ENCODE measurements around the gene FAM174C. TPM values are rescaled to one million over a fixed set of nuclear protein-coding genes. Genes with fewer than 3 reads are reported as not detected.

Gene FAM174C
- total and polyA plus RNA-seq, 2 of the 8 experiments (the other 6 are each of a cell fraction or from before 2014, with no cell fraction given): 44.5 to 125 TPM

DNA sequence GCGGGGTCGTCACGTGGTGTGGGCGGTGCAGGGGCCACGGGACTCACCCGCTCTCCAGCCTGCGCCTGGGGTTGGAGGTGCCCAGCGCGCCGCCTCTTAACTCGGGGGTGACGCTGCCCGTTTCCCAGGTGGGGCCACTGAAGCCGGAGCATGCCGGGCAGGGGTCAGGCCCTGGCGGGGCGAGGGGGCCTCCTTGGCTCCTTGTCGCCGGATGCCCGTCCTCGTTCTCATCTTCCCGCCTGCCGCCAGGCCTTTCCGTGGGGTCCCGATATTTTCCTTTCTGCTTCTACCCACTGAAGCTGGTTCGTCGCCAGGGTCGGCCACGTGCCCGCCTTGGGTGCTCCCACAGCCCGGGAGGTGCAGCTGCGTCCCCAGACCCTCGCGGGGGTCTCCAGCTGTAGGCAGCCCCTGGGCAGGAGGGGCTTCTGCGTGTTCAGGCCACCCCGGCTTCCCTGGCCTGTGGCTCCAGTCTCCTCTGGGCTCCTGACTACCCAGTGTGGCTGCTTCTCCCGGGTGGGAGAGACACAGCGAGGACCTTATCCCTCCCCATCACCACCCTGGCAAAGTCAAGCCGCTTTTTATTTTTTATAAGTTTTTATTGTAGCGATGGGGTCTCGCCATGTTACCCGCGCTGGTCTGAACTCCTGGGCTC is 772 bp downstream of the FAM174C start:
- Histone ChIP-seq H3K36me3 (ENCODE audit: control insufficient read depth in 2 of 4, insufficient read depth in 4 of 4, low read length in 3 of 4) (peaks cover 26 to 43% (median 36%) of the 10 kb centered on the region in 4 experiments), H2BK5ac (ENCODE audit: low read depth, low read length) (peak overlapping the region; percentile 87; the same call in 1 of the 2 replicates), H3K9me3 (ENCODE audit: insufficient read depth in 2 of 2, low read depth in 1 of 2, low read length in 1 of 2) (no peaks in the 10 kb centered on the region), H2AFZ (ENCODE audit: low read length) (no peak overlapping the region), H4K91ac (replicated peaks; ENCODE audit: insufficient read length, low read length) (peak overlapping the region; percentile 95), H3K79me2 (ENCODE audit: control insufficient read depth in 1 of 2, insufficient read depth in 2 of 2, low read length in 2 of 2) (peaks cover 0 to 23% of the 10 kb centered on the region in 2 experiments; a peak in 1 of 4 replicates), H3K27me3 (replicated peaks in 1 of 4; ENCODE audit: control insufficient read depth in 3 of 4, extremely low read depth in 1 of 4, insufficient read depth in 3 of 4, low read length in 3 of 4) (no peaks in the 10 kb centered on the region), H3K14ac (ENCODE audit: insufficient read length) (no peak overlapping the region), H3K23ac (ENCODE audit: insufficient read length) (no peak overlapping the region), H4K5ac (ENCODE audit: insufficient read length, low read depth, low read length) (peak overlapping the region; percentile 15), H3K4me1 (replicated peaks in 1 of 4; ENCODE audit: control insufficient read depth in 3 of 4, insufficient read depth in 4 of 4, low read length in 3 of 4) (peaks cover 0 to 18% (median 15%) of the 10 kb centered on the region in 4 experiments; a peak in 5 of 7 replicates), H3K9ac (replicated peaks in 1 of 4; ENCODE audit: extremely low read depth in 1 of 4, low read depth in 3 of 4, low read length in 3 of 4) (peak overlapping the region; percentile 66 to 74 (median 71)), H4K8ac (ENCODE audit: extremely low read depth, insufficient read depth, low read length) (peak overlapping the region; percentile 70; the same call in 1 of the 2 replicates), H3K56ac (replicated peaks; ENCODE audit: insufficient read length, low read depth, low read length) (peak overlapping the region; percentile 43), H3K23me2 (ENCODE audit: low read depth, low read length) (peaks cover 10% of the 10 kb centered on the region; the same call in 1 of the 2 replicates), H2BK20ac (ENCODE audit: low read length) (no peak overlapping the region), H3K4me2 (ENCODE audit: insufficient read depth in 1 of 2, low read depth in 2 of 2, low read length in 2 of 2) (peak overlapping the region; percentile 80 to 90), H3K4ac (replicated peaks; ENCODE audit: insufficient read length, low read depth, low read length) (peak overlapping the region; percentile 95), H2BK120ac (replicated peaks; ENCODE audit: low read depth, low read length) (peak overlapping the region; percentile 41), H3K18ac (ENCODE audit: extremely low read depth, low read length) (peak overlapping the region; percentile 83), H3K4me3 (ENCODE audit: extremely low read depth in 1 of 4, insufficient read depth in 2 of 4, low read depth in 3 of 4, low read length in 4 of 4) (peak overlapping the region; percentile 77 to 82 (median 78)), H3K79me1 (ENCODE audit: low read depth, low read length) (peaks cover 19% of the 10 kb centered on the region), H2BK15ac (ENCODE audit: low read length) (no peak overlapping the region), H3K27ac (ENCODE audit: low read depth, low read length) (peak overlapping the region; percentile 85), H2AK5ac (ENCODE audit: low read depth, low read length) (no peak overlapping the region; the same call in 1 of the 2 replicates), H4K20me1 (replicated peaks in 1 of 2; ENCODE audit: control insufficient read depth in 1 of 2, insufficient read depth in 2 of 2, low read length in 2 of 2) (peaks cover 5 to 21% of the 10 kb centered on the region in 2 experiments), H2BK12ac (ENCODE audit: low read depth, low read length) (peak overlapping the region; percentile 39; the same call in 1 of the 2 replicates)
- FAIRE-seq (no peak), DNase-seq (ENCODE audit: low read depth in 1 of 2, low spot score in 2 of 2) (no peak)
- POLR2A ChIA-PET (ENCODE audit: partially characterized antibody): interaction anchor here (0.6 to 11.4 kb wide), 6 partner anchors 8 to 130 kb away, joined by 3 to 331 read pairs (median 4); partner anchors contain the start of gene CIRBP
- 18% methylated on average over 40 of the region's 43 CpGs; no CpG with 5 or more reads in 1 of the 2 experiments for WGBS, 2 experiments (ENCODE audit: extremely low coverage in 1 of 2, insufficient coverage in 1 of 2, insufficient read length in 1 of 2, insufficient replicate concordance in 2 of 2, low coverage in 1 of 2, low lambda C conversion rate in 2 of 2, missing lambda C conversion rate in 1 of 2)
- CTCF ChIA-PET (ENCODE audit: partially characterized antibody): no interaction called here
- TF ChIP-seq, protein P1, sequence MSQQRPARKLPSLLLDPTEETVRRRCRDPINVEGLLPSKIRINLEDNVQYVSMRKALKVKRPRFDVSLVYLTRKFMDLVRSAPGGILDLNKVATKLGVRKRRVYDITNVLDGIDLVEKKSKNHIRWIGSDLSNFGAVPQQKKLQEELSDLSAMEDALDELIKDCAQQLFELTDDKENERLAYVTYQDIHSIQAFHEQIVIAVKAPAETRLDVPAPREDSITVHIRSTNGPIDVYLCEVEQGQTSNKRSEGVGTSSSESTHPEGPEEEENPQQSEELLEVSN (IDR thresholded peaks at IDR 0.05): peak; percentile 65; the same call in 1 of the 2 replicates
- TF ChIP-seq TAF1 (IDR thresholded peaks at IDR 0.05; ENCODE audit: low read depth, low read length) (peak; percentile 34; the same call in 1 of the 2 replicates), TBP (IDR thresholded peaks at IDR 0.05; ENCODE audit: low read depth, low read length) (no peak), POU5F1 (IDR thresholded peaks at IDR 0.05; ENCODE audit: low read depth, low read length) (no peak), RXRA (IDR thresholded peaks at IDR 0.05; ENCODE audit: insufficient read depth, low read depth, low read length) (no peak), CBX8 (IDR thresholded peaks at IDR 0.05; ENCODE audit: borderline replicate concordance, low read depth, low read length) (no peak), BCL11A (IDR thresholded peaks at IDR 0.05; ENCODE audit: low read depth in 2 of 2, low read length in 2 of 2) (no peak), GTF2F1 (IDR thresholded peaks at IDR 0.05; ENCODE audit: borderline replicate concordance, low read depth, low read length) (no peak)

All from H1 (cell line).